SIG-M5 (cell line): Measurements from ENCODE around the gene PRSS8.
"Not testable (repeated sequence)": the region's sequence is repeated elsewhere in the genome, so short reads cannot be mapped to it uniquely, and the experiment has no call there.

Experiments
- DNase-seq: peaks from one replicate; lab custom pipeline; 2025; lab: John Stamatoyannopoulos, UW

PRSS8 gene

DNA sequence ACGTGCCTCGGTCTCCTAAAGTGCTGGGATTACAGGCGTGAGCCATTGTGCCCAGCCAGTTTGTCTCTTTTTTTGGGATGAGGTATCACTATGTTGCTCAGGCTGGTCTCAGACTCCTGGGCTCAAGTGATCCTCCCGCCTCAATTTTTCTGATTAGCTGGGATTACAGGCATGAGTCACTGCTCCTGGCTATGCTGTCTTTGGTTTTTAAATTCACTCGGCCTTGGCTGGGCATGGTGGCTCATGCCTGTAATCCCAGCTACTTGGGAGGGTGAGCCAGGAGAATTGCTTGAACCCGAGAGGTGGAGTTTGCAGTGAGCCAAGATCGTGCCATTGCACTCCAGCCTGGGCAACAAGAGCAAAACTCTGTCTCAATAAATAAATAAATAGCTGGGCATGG is 8.9 kb upstream of the PRSS8 start:
- not testable (repeated sequence) for DNase-seq

DNA sequence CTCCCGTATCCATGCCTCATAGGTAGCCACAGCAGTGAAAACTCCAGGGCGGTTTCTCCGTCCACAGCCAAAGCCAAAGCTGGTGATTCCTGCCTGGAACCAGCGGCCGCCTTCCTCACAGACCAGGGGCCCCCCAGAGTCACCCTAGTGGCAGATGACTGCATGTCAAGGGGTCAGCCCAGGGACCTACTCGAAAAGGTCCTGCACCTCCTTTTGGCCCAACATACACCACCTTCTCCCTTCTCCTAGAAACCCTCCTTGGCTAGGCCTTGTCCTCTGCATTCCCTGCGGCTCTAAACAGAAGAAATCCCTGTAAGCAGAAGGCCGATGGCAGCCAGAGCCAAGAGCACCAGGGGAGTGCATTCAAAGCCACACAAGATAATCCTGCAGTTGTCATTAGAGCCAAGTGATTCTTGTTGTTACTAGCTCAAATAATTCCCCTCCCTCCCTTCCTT is 8.2 kb upstream of the PRSS8 start:
- DNase-seq, result no peak

- no peak for DNase-seq
These were observed 7.6 kb upstream of the PRSS8 start for GRCh38 chr16:31143011-31143693.

- peak; percentile 78 for DNase-seq
These were observed 6.8 kb upstream of the PRSS8 start for GRCh38 chr16:31142109-31143010.

- no peak for DNase-seq
These were observed 6.1 kb upstream of the PRSS8 start for GRCh38 chr16:31141489-31142108.

GRCh38 chr16:31141071-31141469 is 5.5 kb upstream of the PRSS8 start:
- DNase-seq, result not testable (repeated sequence)

GRCh38 chr16:31138621-31139578 is 3.4 kb upstream of the PRSS8 start:
- DNase-seq, result no peak

DNA sequence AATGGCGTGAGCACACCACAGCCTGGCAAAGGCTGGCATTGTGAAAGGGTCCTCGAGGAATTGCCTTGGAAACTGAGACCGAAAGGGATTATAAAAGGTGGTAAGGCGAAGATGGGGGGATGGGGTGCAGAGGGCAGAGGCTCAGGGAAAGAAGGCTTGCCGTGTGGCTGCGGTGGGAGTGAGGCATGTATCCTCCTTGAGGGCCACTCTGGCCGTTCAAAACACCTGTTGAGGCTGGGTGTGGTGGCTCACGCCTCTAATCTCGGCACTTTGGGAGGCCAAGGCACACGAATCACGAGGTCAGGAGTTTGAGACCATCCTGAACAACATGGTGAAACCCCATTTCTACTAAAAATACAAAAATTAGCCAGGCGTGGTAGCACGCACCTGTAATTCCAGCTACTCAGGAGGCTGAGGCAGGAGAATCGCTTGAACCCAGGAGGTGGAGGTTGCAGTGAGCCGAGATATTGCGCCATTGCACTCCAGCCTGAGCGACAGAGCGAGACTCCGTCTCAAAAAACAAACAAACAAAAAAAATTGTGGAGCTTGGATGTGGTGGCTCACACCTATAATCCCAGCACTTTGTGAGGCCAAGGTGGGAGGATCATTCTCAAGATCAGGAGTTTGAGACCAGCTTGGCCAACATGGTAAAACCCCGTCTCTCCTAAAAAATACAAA is 1.4 kb upstream of the PRSS8 start:
- not testable (repeated sequence) for DNase-seq

GRCh38 chr16:31136287-31136662 is 748 bp upstream of the PRSS8 start:
- DNase-seq, result no peak

- no peak for DNase-seq
These were observed 647 bp downstream of the PRSS8 start for GRCh38 chr16:31134625-31135534.

- DNase-seq, result no peak
These were observed 1.4 kb downstream of the PRSS8 start for GRCh38 chr16:31134091-31134571.

DNA sequence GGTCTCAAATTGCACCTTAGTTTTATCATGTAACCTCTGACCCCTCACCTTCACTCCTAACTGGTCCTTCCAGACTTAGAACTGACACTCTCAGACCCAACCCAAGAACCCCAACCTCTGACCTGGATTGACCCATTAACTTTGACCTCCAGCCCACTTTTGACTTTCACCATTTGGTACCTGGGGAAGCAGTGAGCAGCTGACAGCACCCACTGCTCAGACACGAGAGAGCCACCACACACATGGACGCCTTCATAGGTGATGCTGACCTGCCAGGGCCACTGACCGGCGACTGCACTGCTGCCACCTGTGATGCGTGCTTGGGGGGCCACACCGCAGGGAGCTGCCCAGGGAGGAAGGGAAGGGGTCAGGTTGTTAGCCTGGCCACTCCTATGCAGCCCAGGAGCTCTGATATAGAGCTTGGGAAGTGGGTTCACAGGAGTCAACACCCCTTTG is 2.5 kb downstream of the PRSS8 start:
- no peak for DNase-seq

DNA sequence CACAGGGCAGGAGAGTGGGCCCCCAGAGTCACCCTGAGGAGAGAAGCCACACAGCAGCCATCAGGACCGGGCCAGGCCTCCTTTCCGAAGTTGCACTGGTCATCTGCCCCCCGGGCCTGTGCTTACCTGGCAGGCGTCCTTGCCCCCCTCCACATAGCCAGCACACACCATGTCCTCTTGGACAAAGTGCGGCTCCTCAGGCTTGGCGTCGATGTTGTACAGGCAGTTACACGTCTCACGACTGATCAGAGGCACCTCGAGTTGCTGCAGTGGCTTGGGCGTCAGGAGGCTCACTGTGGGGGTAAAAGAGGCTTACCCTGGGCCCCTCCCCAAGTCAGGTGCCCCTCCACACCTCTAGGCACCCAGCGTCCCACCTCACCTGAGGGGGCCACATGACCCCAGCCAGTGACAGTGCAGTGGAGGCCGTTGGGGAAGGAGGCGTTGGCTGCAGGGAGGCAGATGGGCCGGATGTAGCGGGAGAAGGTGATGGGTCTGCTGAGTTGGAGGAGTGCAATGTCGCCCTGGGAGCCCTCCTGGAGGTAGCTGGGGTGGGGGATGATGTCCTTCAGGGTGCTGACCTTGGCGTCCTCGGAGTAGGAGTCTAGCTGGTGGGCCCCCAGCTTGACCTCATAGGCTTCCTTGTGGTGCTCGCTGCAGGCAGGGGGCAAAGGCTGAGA is 3.1 kb downstream of the PRSS8 start:
- DNase-seq, result no peak

DNA sequence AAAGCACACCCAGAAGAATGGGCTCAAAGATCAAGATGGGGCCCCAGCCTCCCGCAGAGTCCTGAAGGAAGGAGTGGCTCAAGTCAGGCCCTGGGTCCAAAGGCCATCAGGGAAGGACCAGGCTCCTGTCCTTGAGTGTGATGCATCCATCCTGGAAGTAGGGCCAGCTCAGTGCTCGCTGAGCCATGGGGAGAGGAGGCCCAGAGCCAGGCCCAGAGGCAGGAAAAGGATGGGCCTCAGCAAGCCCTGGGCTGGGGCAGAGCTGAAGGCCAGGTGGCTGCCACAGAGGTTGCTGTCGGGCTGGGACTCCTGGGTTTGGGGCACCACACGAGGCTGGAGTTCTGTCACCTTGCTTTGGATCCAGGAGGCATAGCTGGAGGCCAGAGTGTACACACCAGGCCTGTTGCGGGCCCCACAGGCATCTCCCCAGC is 3.7 kb downstream of the PRSS8 start:
- DNase-seq, result no peak

DNA sequence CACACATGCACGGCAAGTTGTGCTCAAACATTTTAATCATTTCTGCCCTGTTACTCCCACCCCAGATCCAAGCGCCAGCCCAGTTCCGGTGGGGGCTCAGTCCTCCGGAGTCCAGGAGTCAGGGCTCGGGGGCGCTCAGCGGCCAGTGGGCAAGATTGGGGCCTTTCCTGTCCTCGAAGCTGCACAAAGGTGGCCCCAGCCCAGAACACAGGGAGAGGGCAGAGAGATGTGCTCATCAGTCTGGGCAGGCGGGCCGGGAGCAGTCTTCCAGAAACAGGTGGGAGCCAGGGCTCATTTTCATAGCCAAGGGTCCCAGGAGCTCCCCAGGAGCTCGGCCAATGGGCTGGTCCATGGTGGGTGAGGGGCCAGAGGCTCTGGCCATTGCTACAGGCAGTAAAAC is 4.1 kb downstream of the PRSS8 start:
- no peak for DNase-seq

GRCh38 chr16:31130899-31131298 is 4.6 kb downstream of the PRSS8 start:
- no peak for DNase-seq

DNA sequence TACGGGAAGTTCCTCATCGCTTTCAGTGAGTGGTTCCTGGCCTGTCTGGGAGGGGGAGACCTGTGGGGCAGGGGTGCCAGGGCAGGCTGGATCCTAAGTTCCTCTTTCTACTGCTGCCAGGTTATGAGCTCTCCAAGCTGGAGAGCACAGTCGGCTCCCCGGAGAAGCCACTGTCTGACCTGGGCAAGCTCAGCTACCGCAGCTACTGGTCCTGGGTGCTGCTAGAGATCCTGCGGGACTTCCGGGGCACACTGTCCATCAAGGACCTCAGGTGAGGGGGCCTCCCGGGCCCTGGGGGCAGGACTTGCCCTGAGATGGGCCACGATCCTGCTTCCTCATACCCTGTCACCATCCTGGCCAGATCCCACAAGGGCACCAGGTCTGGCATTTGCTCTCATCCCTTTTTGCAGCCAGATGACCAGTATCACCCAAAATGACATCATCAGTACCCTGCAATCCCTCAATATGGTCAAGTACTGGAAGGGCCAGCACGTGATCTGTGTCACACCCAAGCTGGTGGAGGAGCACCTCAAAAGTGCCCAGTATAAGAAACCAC is 5.1 kb downstream of the PRSS8 start:
- DNase-seq, result no peak

- no peak for DNase-seq
These were observed 5.8 kb downstream of the PRSS8 start for GRCh38 chr16:31129568-31130335.
